Measurements from ENCODE around the gene ZSWIM8.
"Not testable (repeated sequence)": the region's sequence is repeated elsewhere in the genome, so short reads cannot be mapped to it uniquely, and the experiment has no call there.

ZSWIM8 gene

DNA sequence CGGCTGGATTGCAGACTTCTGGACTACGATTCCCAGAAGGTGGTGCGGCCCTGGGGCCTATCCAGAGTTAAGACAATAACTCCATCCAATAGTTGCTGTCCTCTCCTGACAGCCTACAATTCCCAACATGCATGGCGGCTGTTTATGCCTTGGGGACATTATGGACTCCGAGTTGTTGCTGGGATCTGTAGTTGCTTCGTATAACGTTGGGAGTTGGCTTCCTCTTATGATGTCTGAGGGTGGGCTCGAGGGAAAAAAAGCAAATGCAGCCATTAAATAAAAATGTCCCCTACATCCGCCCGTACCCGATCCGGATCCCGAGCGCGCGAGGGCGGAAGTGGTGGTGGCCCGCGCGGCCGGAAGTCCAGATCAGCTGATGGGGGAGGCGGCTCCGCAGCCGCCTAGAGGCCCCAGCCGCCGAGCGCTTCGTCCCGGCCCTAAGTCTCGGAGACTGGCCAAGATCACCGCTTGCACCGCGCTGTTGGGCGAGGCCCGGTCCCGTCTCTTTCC lies at the start of gene ZSWIM8:
Gene ZSWIM8 (plus strand): TSS at position 396 of the 510 bp plus-strand sequence. CDS start 273 bp downstream, outside the sequence.
- peak; percentile 63 for DNase-seq

GRCh38 chr10:73740501-73741254 lies 44.7 kb upstream of the ZSWIM8 start:
- DNase-seq: not testable (repeated sequence)

DNA sequence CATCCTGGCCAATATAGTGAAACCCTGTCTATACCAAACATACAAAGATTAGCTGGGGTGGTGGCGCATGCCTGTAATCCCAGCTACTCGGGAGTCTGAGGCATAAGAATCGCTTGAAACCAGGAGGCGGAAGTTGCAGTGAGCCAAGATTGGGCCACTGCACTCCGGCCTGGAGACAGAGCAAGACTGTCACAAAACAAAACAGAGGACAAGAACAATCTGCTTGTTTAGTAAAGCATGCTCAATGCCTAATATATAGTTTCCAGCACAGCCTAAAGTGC lies 43.0 kb upstream of the ZSWIM8 start:
- no peak for DNase-seq

- DNase-seq: no peak
Observed at GRCh38 chr10:73743327-73743904, 42.0 kb upstream of the ZSWIM8 start.

DNA sequence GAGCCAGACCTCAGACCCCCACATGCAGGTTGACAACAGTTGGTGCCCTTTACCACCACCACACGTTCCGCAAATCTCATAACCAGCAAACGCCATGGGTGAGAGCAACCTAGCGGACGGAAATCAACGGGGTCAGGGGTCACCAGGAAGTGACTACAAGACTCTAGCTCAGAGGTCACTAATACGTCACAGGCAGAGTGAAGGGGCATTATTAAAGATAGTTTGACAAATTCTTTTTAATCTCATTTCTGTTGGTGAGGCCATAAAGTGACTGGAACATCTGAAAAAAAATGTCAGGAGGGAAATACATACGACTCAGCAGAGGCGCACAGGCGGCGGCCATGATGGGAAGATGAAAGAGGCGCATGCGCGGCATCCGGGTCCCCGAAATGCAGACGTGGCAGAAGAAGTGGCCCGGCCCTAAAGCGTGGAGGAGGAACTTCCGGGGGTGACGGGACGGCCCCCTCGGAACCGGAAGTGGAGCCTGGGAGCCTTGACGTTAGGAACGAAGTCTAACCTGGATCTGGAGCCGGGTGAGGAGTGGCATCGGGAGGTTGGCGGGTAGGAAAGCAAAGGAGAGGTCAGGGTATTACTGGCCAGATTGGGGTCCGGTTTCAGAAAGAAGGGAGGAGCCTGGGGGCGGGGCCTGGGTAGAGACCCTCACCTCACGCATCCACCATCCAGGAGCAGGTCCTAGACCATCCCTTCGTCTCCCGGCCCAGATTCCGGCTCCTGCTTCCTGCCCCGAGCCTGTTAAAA lies 41.3 kb upstream of the ZSWIM8 start, which contains the start of gene SEC24C:
Gene SEC24C (plus strand): TSS at position 468 of the 759 bp plus-strand sequence. CDS start 2,461 bp downstream, outside the sequence.
- DNase-seq: peak; percentile 80

DNA sequence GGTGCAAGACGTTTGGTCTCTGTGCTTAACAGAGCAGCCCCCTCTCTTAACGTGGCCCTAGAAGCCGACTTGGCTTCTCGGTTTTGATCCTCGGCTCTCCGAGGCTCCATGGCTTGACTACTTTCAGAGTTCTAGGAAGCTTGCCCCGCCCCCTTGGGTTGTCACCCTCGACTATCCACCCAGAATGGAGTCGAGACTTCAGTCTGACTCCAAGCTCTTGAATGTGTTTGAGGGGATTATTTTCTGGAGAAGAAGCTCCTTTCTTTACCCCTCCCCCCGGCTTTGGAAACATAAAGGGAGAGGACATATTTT lies 40.8 kb upstream of the ZSWIM8 start:
- no peak for DNase-seq

- DNase-seq: no peak
Observed at GRCh38 chr10:73746721-73747120, 38.7 kb upstream of the ZSWIM8 start.

- no peak for DNase-seq
Observed at GRCh38 chr10:73750819-73751218, 34.6 kb upstream of the ZSWIM8 start.

DNA sequence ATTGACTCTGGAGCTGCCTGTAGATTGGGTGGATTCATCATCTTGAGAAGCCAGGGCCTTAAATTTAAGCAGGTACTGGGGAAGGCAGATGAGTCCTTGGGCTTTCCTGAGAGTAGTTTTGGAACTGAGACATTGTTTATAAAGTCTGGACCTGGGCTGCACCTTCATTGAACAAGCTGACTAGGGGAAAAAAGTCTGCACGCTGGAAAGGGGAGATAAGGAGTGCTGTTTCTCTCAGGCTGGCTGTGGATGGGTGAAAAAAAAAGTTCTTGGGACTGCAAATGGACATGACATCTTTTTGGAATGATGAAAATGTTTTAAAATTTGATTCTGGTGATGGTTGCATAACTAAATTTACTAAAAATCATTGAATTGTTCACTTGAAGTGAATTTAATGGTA lies 29.2 kb upstream of the ZSWIM8 start:
- DNase-seq: no peak

- no peak for DNase-seq
Observed at GRCh38 chr10:73758704-73759511, 26.5 kb upstream of the ZSWIM8 start.

DNA sequence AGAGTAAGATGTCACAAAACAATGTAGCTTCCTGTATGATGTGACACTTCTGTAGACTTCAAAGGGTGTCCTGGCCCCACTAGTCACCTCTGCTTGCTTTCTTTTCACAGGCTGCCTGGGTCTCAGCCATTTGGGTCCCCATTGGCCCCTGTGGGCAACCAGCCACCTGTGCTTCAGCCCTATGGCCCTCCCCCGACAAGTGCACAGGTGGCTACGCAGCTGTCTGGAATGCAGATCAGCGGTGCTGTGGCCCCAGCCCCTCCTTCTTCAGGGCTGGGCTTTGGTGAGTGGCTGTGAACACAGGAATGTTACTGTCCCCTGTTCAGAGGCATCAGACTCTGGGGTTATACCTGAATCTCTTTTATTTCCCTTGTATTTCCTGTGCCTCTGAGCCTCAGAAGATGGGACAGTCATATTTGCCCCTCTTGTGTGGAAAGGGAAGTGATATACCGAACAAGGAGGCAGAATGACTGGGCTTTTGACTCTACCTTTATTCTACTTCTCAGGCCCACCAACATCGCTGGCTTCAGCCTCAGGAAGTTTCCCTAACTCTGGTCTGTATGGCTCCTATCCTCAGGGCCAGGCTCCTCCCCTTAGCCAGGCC lies 25.8 kb upstream of the ZSWIM8 start:
- no peak for DNase-seq

- DNase-seq: no peak
Observed at GRCh38 chr10:73761781-73762180, 23.6 kb upstream of the ZSWIM8 start.

- DNase-seq: no peak
Observed at GRCh38 chr10:73762915-73763314, 22.5 kb upstream of the ZSWIM8 start.

DNA sequence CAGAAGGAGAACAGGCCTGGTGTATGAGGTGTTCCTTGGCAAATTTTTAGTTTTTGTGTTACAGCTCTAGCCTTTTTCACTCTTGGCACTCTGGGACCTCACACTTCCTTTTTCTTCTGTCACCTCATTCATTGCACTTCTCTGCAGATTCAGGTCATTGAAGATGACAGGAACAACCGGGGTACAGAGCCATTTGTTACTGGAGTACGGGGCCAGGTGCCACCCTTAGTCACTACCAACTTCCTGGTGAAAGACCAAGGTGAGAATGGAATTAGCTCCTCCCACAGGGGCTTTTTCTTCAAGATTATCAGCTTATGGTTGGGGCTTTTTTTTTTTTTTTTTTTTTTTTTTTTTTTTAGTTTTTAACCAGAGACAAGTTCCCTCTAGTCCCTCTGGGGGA lies 22.1 kb upstream of the ZSWIM8 start:
- DNase-seq: no peak

DNA sequence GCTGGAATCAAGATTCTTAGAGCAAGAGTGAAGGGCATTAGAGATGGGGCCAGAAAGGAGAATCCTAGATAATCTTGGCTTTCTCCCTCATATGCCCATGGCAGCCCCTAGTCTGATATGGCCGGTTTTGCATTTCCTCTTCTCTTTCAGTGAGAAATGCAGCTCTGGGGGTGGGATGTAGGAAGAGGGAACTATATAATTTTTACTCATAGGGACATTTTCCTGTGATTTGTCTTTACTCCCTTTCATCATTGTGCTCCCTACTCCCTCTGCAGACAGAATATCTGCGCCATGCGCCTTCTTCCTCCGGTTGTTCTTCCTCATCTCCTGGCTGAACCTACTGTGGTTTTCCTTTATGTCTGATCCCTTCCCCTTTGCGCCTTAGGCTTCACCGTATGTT lies 20.3 kb upstream of the ZSWIM8 start:
- no peak for DNase-seq

GRCh38 chr10:73768881-73769280 lies 16.5 kb upstream of the ZSWIM8 start:
- DNase-seq: no peak

DNA sequence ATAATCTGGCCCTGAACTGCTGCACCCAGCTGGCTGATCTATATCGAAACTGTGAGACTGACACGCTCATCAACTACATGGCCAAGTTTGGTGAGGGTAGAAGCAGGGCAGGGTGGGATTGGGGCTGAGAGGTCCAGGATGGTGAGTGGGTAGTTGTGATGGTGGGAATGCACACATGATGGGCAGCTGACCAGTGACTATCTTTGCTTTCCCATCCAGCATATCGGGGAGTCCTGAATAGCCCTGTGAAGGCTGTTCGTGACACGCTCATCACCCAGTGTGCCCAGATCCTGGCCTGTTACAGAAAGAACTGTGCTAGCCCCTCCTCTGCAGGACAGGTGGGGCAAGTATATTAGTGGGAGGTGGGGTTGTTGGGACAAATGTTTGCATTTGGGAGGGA lies 16.0 kb upstream of the ZSWIM8 start:
- DNase-seq: no peak

- DNase-seq: no peak
Observed at GRCh38 chr10:73771722-73772280, 13.6 kb upstream of the ZSWIM8 start.

DNA sequence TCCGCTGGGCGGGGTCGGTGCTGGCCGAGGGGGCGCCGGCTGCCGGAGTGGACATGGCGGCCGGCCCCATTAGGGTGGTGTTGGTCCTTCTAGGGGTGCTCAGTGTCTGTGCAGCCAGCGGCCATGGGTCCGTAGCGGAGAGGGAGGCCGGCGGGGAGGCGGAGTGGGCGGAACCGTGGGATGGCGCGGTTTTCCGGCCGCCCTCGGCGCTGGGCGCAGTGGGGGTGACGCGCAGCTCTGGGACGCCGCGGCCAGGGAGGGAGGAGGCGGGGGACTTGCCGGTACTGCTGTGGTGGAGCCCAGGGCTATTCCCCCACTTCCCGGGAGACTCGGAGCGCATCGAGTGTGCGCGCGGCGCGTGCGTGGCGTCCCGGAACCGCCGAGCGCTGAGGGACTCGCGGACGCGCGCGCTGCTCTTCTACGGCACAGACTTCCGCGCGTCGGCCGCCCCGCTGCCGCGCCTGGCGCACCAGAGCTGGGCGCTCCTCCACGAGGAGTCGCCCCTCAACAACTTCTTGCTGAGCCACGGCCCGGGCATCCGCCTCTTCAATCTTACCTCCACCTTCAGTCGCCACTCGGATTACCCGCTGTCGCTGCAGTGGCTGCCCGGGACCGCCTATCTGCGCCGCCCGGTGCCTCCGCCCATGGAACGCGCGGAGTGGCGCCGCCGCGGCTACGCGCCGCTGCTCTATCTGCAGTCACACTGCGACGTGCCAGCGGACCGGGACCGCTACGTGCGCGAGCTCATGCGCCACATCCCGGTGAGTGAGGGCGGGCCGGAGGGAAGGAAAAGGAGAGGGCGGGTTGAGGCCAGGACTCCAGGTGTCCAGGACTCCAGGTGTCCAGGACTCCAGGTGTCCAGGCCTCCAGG lies 12.9 kb upstream of the ZSWIM8 start:
- no peak for DNase-seq

DNA sequence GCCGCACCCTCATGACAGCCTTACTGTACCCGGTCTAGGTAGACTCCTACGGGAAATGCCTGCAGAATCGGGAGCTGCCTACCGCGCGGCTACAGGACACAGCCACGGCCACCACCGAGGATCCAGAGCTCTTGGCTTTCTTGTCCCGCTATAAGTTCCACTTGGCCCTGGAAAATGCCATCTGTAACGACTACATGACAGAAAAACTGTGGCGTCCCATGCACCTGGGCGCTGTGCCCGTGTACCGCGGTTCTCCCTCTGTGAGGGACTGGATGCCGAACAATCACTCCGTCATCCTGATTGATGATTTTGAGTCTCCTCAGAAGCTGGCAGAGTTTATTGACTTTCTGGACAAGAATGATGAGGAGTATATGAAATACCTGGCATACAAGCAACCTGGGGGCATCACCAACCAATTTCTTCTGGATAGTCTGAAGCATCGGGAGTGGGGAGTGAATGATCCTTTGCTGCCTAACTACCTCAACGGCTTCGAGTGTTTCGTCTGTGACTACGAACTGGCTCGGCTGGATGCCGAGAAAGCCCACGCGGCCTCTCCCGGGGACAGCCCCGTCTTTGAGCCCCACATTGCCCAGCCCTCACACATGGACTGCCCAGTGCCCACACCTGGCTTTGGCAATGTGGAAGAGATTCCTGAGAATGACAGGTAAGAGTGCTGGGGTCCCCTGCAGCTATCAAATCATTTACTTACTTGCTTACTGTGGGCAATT lies 12.1 kb upstream of the ZSWIM8 start:
- DNase-seq: no peak

DNA sequence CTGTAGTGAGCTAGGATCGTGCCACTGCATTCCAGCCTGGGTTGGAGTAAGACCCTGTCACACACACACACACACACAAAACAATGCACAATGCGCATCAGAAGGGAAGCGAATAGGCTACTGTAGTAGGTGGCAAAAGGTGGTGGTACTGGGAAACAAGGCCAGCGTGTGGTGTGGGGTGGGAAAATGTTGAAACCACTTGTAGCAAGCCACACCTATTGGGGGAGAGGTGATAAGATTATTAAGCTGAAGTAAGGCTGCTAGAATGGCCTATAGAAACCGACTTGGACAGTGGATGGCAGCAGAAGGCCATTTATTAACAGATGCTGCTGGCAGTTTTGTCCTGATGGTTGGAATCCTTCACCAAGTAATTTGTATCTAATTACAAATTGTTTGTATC lies 10.8 kb upstream of the ZSWIM8 start:
- DNase-seq: no peak

Data from NCI-H2081 treated with DMSO at 0.1 percent for 48 hours (cell line).